ENCODE results near the gene SRPK2.

DNA sequence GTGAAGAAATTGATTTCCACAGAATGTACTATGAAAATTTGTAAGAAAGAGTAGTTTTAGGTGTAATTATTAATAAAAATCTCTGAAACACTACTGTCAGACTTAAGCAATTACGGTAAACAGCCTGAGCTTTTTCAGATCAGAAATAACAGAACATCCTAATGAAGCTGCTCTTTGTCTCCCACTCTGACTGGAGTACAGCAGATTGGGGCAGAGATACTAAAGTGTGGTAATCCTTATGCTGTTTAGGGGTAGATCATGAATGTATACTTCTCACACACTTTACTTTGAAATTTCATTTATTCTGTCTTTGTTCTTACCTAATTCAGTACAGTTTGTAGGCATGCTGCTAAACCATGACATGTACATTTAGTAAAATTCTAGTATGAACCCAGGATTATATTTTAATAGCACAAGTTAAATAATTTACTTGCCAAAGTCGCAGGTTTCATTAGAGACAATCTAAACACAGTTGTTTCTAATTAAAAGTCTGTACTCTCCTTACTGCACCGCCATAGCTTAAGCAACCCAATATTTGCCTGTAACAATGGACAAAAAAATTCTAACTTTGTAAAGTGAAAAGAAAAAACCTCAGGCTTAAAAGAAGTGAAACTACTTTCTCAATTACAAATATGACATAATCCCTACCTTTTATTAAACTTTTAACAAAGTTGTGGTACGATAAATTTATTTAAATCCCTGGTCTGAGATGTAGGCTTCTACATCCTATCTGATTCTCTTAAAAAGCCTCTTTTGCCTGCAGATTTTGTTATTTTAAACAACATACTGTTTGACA, 286.0 kb downstream of the SRPK2 start:
- TF ChIP-seq, protein P1, sequence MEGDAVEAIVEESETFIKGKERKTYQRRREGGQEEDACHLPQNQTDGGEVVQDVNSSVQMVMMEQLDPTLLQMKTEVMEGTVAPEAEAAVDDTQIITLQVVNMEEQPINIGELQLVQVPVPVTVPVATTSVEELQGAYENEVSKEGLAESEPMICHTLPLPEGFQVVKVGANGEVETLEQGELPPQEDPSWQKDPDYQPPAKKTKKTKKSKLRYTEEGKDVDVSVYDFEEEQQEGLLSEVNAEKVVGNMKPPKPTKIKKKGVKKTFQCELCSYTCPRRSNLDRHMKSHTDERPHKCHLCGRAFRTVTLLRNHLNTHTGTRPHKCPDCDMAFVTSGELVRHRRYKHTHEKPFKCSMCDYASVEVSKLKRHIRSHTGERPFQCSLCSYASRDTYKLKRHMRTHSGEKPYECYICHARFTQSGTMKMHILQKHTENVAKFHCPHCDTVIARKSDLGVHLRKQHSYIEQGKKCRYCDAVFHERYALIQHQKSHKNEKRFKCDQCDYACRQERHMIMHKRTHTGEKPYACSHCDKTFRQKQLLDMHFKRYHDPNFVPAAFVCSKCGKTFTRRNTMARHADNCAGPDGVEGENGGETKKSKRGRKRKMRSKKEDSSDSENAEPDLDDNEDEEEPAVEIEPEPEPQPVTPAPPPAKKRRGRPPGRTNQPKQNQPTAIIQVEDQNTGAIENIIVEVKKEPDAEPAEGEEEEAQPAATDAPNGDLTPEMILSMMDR (IDR thresholded peaks at IDR 0.05) = no peak
- TF ChIP-seq POLR2AphosphoS5 (IDR thresholded peaks at IDR 0.05; ENCODE audit: low read depth, low read length) = no peak
